Mesenchymal stem cell (in vitro differentiated cells and primary cell): ENCODE data around the gene PIN4.

Source experiments
- DNase-seq: peaks from one replicate; pipeline ENCODE4 v3.0.0-alpha.2; 2013
- H2AFZ ChIP-seq: one replicate; pipeline ENCODE4 v1.6.1; 2013; ENCODE audit warnings: low read depth, mild to moderate bottlenecking, control low read depth, inconsistent platforms, low read length, moderate library complexity
- H2AK5ac ChIP-seq: 2 replicates; pipeline ENCODE4 v1.6.1; 2013; ENCODE audit warnings: low read length, moderate library complexity, mild to moderate bottlenecking, inconsistent platforms; ENCODE audit not compliant: severe bottlenecking
- H2BK120ac ChIP-seq: one replicate; pipeline ENCODE4 v1.6.1; 2013; ENCODE audit warnings: low read depth, mild to moderate bottlenecking, inconsistent platforms, low read length, moderate library complexity
- H2BK12ac ChIP-seq, 2 experiments: one replicate each; pipeline ENCODE4 v1.6.1; 2013; ENCODE audit warnings: inconsistent platforms in 2 of 2, low read length in 2 of 2, mild to moderate bottlenecking in 2 of 2, moderate library complexity in 2 of 2, control low read depth in 1 of 2
- H2BK15ac ChIP-seq: one replicate; pipeline ENCODE4 v1.6.1; 2013; ENCODE audit warnings: mild to moderate bottlenecking, low read depth, inconsistent platforms; ENCODE audit not compliant: poor library complexity, severe bottlenecking
- H2BK5ac ChIP-seq: 2 replicates; pipeline ENCODE4 v1.6.1; 2013; ENCODE audit warnings: low read depth, mild to moderate bottlenecking, low read length, control low read depth, inconsistent platforms; ENCODE audit not compliant: poor library complexity, severe bottlenecking
- H3K14ac ChIP-seq, 2 experiments: one replicate each; pipeline ENCODE4 v1.6.1; 2013; ENCODE audit warnings: inconsistent platforms in 2 of 2, low read length in 2 of 2, control low read depth in 1 of 2, mild to moderate bottlenecking in 1 of 2, moderate library complexity in 1 of 2
- H3K18ac ChIP-seq, 2 experiments: one replicate each; pipeline ENCODE4 v1.6.1; 2013; ENCODE audit warnings: inconsistent platforms in 2 of 2, low read length in 2 of 2, control low read depth in 1 of 2, low read depth in 1 of 2, mild to moderate bottlenecking in 1 of 2
- H3K23ac ChIP-seq, 2 experiments: one replicate each; pipeline ENCODE4 v1.6.1; 2013; ENCODE audit warnings: inconsistent platforms in 2 of 2, low read length in 2 of 2, mild to moderate bottlenecking in 2 of 2, moderate library complexity in 2 of 2, control low read depth in 1 of 2
- H3K27ac ChIP-seq: 2 replicates; pipeline ENCODE4 v1.5.1; 2013; ENCODE audit warnings: mild to moderate bottlenecking, moderate library complexity, low read length, control low read depth, inconsistent platforms; ENCODE audit not compliant: poor library complexity, severe bottlenecking
- H3K27me3 ChIP-seq, 2 experiments: 2 replicates each; pipeline versions ENCODE4 v1.6.1 to v1.7.0; 2013; ENCODE audit warnings: low read length in 2 of 2, mild to moderate bottlenecking in 2 of 2, moderate library complexity in 2 of 2, control low read depth in 1 of 2, inconsistent platforms in 1 of 2; ENCODE audit not compliant: control insufficient read depth in 1 of 2, insufficient read depth in 1 of 2
- H3K36me3 ChIP-seq, 2 experiments: 2 replicates each; pipeline versions ENCODE4 v1.6.1 to v1.7.0; 2013; ENCODE audit warnings: low read length in 2 of 2, control low read depth in 1 of 2, inconsistent platforms in 1 of 2, low read depth in 1 of 2, mild to moderate bottlenecking in 1 of 2; ENCODE audit not compliant: insufficient read depth in 2 of 2, control insufficient read depth in 1 of 2
- H3K4ac ChIP-seq, 2 experiments: one replicate each; pipeline ENCODE4 v1.6.1; 2013; ENCODE audit warnings: inconsistent platforms in 2 of 2, low read length in 2 of 2, mild to moderate bottlenecking in 2 of 2, moderate library complexity in 2 of 2, control low read depth in 1 of 2, low read depth in 1 of 2
- H3K4me1 ChIP-seq: 2 replicates; pipeline ENCODE4 v1.6.1; 2013; ENCODE audit warnings: low read depth, low read length, control low read depth; ENCODE audit not compliant: control insufficient read depth, insufficient read depth
- H3K4me2 ChIP-seq: 2 replicates; pipeline ENCODE4 v1.6.1; 2013; ENCODE audit warnings: low read length, mild to moderate bottlenecking, inconsistent platforms; ENCODE audit not compliant: poor library complexity, severe bottlenecking
- H3K4me3 ChIP-seq, 2 experiments: 2 replicates each; pipeline versions ENCODE4 v1.5.1 to v1.7.0; 2013; ENCODE audit warnings: low read length in 2 of 2, mild to moderate bottlenecking in 2 of 2, control low read depth in 1 of 2, low read depth in 1 of 2; ENCODE audit not compliant: insufficient read depth in 1 of 2
- H3K79me1 ChIP-seq: replicated peaks from 2 replicates; pipeline ENCODE4 v1.6.1; 2013; ENCODE audit warnings: mild to moderate bottlenecking, control low read depth, low read length, inconsistent platforms; ENCODE audit not compliant: poor library complexity, severe bottlenecking
- H3K9ac ChIP-seq: 2 replicates; pipeline ENCODE4 v1.7.0; 2013; ENCODE audit warnings: mild to moderate bottlenecking, low read length, moderate library complexity
- H3K9me3 ChIP-seq: 2 replicates; pipeline ENCODE4 v1.7.0; 2013; ENCODE audit warnings: mild to moderate bottlenecking, low read length; ENCODE audit not compliant: control insufficient read depth
- H4K8ac ChIP-seq: one replicate; pipeline ENCODE4 v1.6.1; 2013; ENCODE audit warnings: inconsistent platforms, mild to moderate bottlenecking, low read length, moderate library complexity
- H4K91ac ChIP-seq: one replicate; pipeline ENCODE4 v1.6.1; 2013; ENCODE audit warnings: mild to moderate bottlenecking, low read length, inconsistent platforms
- WGBS: methylation state at CpG from one replicate; pipeline ENCODE4 v1.1.7; 2013; ENCODE audit warnings: mixed read lengths; 5-methylcytosine and 5-hydroxymethylcytosine counted together

Gene PIN4

DNA sequence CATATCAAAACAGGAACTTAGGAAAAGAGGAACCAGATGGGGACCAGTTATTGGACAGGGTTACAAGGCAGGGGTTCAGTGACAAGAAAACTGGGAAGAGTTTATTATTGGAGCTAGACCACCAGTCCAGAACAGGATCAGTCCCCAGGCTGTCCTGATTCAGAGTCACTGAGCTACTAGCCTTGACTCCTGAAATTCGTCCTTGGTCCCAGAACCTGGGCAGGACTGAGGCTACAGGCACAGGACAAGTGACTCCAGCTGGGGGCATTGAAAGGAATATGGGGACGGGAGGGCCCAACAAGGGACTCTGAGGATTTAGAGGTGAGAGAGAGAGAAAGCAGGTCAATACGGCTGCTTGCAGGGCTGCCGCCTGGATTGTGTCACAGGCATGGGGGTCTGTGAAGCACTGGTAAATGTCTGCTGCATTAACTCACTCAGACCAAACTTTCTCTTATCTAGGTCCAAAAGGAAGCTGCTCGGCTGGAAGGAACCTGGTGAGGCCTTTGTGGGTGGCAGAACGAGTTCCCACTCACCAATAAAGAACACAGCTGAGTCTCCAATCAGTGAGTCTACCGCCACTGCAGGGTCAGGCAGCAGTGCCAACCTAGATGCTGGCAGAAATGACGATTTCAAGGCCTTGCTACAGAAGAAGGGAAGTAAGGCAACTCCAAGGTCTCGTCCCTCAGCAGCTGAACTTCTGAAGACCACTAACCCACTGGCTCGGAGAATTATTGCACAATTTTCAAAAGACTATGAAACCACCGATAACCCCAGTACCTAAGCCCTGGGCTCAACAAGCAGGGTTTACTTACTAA, 38.6 kb upstream of the PIN4 start:
- H2BK5ac ChIP-seq: no peak overlapping the region
- no peak overlapping the region for H2BK120ac ChIP-seq
- H3K27ac ChIP-seq: no peak overlapping the region
- H2AFZ ChIP-seq: no peak overlapping the region
- no peak overlapping the region for H2AK5ac ChIP-seq
- peaks cover 17 to 50% of the 10 kb centered on the region in 2 experiments for H3K36me3 ChIP-seq
- no peak overlapping the region for H2BK15ac ChIP-seq
- H3K4ac ChIP-seq: no peak overlapping the region
- H4K91ac ChIP-seq: no peak overlapping the region
- H3K18ac ChIP-seq: no peak overlapping the region
- peaks cover 2% of the 10 kb centered on the region for H3K4me1 ChIP-seq
- peaks cover 0 to 64% of the 10 kb centered on the region in 2 experiments for H3K27me3 ChIP-seq
- H3K14ac ChIP-seq: no peak overlapping the region
- H3K9me3 ChIP-seq: no peaks in the 10 kb centered on the region
- no peak overlapping the region for H3K4me3 ChIP-seq
- no peak overlapping the region for H2BK12ac ChIP-seq
- H3K23ac ChIP-seq: no peak overlapping the region
- H3K79me1 ChIP-seq: no peaks in the 10 kb centered on the region
- no peak for DNase-seq
- no peak overlapping the region for H4K8ac ChIP-seq
- H3K4me2 ChIP-seq: no peak overlapping the region
- WGBS: 74% methylated on average over 6 of the region's 11 CpGs
- H3K9ac ChIP-seq: no peak overlapping the region

DNA sequence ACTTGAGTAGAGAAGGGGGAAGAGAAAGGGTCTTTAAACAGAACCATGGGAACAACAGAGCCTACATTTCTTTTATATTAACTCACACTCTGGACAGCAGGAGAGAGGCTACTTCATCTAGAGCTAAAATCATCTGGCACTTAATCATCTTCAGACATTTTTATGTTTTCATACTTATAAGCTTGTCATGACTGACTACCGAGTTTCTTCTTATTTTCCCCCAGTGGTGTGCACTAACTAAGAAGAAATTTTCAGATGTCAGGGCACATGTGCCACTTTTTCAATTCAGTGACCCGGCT, 38.0 kb upstream of the PIN4 start:
- Histone ChIP-seq H3K18ac (no peak overlapping the region), H3K14ac (no peak overlapping the region), H3K27me3 (peaks cover 0 to 63% of the 10 kb centered on the region in 2 experiments), H2BK5ac (no peak overlapping the region), H3K9ac (no peak overlapping the region), H3K79me1 (no peaks in the 10 kb centered on the region), H2AK5ac (no peak overlapping the region), H3K36me3 (peaks cover 17 to 45% of the 10 kb centered on the region in 2 experiments), H2BK12ac (no peak overlapping the region), H2AFZ (no peak overlapping the region), H3K23ac (no peak overlapping the region), H3K4me1 (peaks cover 2% of the 10 kb centered on the region), H3K4me2 (no peak overlapping the region), H3K27ac (no peak overlapping the region), H2BK15ac (no peak overlapping the region), H4K91ac (no peak overlapping the region), H3K4ac (no peak overlapping the region), H4K8ac (no peak overlapping the region), H3K4me3 (no peak overlapping the region), H2BK120ac (no peak overlapping the region), H3K9me3 (no peaks in the 10 kb centered on the region)
- DNase-seq: no peak
- 100% methylated on average over 2 of the region's 2 CpGs for WGBS

DNA sequence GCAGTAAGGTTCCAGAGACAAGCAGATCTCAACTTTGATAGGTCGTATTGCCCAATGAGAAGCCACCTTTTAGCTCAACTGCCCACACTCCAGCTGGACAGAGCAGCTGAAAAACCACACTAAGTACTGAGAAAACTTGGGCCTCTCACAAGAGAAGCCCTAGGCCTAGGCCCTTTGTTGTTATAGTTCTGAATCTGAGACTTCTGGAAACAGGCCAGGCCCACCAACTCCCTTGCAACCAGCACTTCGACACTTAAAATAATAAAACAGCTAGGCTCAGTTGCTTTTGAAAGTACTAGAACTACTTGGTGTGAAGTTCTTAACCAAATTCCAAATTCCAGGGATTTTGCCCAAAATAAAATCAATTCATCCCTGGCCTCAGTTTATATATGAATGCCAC, 36.4 kb upstream of the PIN4 start:
- H2BK120ac ChIP-seq: no peak overlapping the region
- no peak overlapping the region for H2BK12ac ChIP-seq
- DNase-seq: no peak
- H3K4me1 ChIP-seq: peaks cover 2% of the 10 kb centered on the region
- H2BK15ac ChIP-seq: no peak overlapping the region
- H3K36me3 ChIP-seq: peaks cover 4 to 30% of the 10 kb centered on the region in 2 experiments
- no peak overlapping the region for H3K9ac ChIP-seq
- no peak overlapping the region for H2AK5ac ChIP-seq
- H4K8ac ChIP-seq: no peak overlapping the region
- WGBS: 50% methylated on average over 2 of the region's 2 CpGs
- H4K91ac ChIP-seq: no peak overlapping the region
- no peak overlapping the region for H3K23ac ChIP-seq
- no peaks in the 10 kb centered on the region for H3K9me3 ChIP-seq
- H3K27ac ChIP-seq: no peak overlapping the region
- H3K4me3 ChIP-seq: no peak overlapping the region
- H3K18ac ChIP-seq: no peak overlapping the region
- peaks cover 0 to 60% of the 10 kb centered on the region in 2 experiments for H3K27me3 ChIP-seq
- H3K4me2 ChIP-seq: no peak overlapping the region
- H2AFZ ChIP-seq: no peak overlapping the region
- no peak overlapping the region for H3K4ac ChIP-seq
- no peak overlapping the region for H3K14ac ChIP-seq
- no peaks in the 10 kb centered on the region for H3K79me1 ChIP-seq
- H2BK5ac ChIP-seq: no peak overlapping the region

DNA sequence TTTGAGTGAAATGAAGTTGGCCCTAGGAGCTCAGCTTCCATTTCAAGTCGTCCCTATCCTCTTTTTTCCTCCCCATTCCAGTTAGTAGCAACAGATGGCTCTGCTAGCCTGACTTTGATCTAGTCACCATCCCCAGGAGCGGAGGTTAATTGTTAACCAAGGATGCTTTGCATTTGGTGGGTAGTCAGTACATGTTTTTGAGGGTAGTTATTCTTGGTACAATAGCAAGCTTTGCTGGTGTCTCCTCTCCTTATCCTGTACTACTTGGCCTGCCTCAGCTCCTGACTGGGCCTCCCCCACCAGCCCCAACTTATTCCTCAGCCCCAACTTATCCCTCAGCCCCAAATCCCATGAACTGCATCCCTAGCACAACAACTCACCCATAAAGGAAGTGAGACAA, 35.0 kb upstream of the PIN4 start:
- Histone ChIP-seq H3K9me3 (no peaks in the 10 kb centered on the region), H3K4me2 (no peak overlapping the region), H3K27ac (no peak overlapping the region), H3K79me1 (no peaks in the 10 kb centered on the region), H3K36me3 (peaks cover 0 to 27% of the 10 kb centered on the region in 2 experiments), H2BK5ac (no peak overlapping the region), H2BK120ac (no peak overlapping the region), H2BK15ac (no peak overlapping the region), H3K4me1 (peaks cover 2% of the 10 kb centered on the region), H3K4me3 (no peak overlapping the region), H3K4ac (no peak overlapping the region), H3K14ac (no peak overlapping the region), H4K8ac (no peak overlapping the region), H2BK12ac (no peak overlapping the region), H3K27me3 (peaks cover 0 to 64% of the 10 kb centered on the region in 2 experiments), H2AK5ac (no peak overlapping the region), H3K9ac (no peak overlapping the region), H3K18ac (no peak overlapping the region), H3K23ac (no peak overlapping the region), H4K91ac (no peak overlapping the region), H2AFZ (no peak overlapping the region)
- DNase-seq: no peak
- WGBS: no CpG with 5 or more reads among the region's 2 CpGs
